Motor neuron (in vitro differentiated cells): ENCODE results near the gene NCKAP5. TPM values are rescaled to one million over a fixed set of nuclear protein-coding genes. Genes with fewer than 3 reads are reported as not detected.

ENCODE experiments used
- ATAC-seq, 8 experiments: fragments of 200-7000 bp; cut with Tn5 transposase; replicated peaks in 6 of 8; 2 replicates each; pipeline ENCODE4 v1.8.0; 2021; ENCODE audit warnings: mild to moderate bottlenecking in 8 of 8, moderate library complexity in 8 of 8
- H3K27ac ChIP-seq, 2 donors: fragments of 250-450 bp; sonication (Bioruptor Pico); 2 replicates each; pipeline ENCODE4 v1.9.0; 2021; ENCODE audit warnings: antibody characterized with exemption in 2 of 2, mild to moderate bottlenecking in 2 of 2, moderate library complexity in 1 of 2
- H3K4me1 ChIP-seq, 2 donors: fragments of 250-450 bp; sonication (Bioruptor Pico); replicated peaks in 1 of 2; 2 replicates each; pipeline ENCODE4 v1.6.1; 2021; ENCODE audit warnings: antibody characterized with exemption in 2 of 2, mild to moderate bottlenecking in 2 of 2, moderate library complexity in 1 of 2
- H3K4me3 ChIP-seq, 5 donors: fragments of 250-450 bp; sonication (Bioruptor Pico); 2 replicates each; pipeline ENCODE4 v1.9.0; 2021; ENCODE audit warnings: antibody characterized with exemption in 5 of 5, mild to moderate bottlenecking in 5 of 5, moderate library complexity in 4 of 5
- WGBS, 10 experiments: fragments of 450-650 bp; shearing (Covaris generic); methylation state at CpG; one replicate each; pipeline ENCODE4 v1.0.0; 2022; 5-methylcytosine and 5-hydroxymethylcytosine counted together
- in situ Hi-C, 9 experiments: fragments of 400-800 bp; cut with MboI; loops; one replicate each; pipeline ENCODE4 v1.15.0; 2021; ENCODE audit warnings: low sequenced_read_pairs in 9 of 9, low pct_unique_long_range_greater_than_20kb in 2 of 9; ENCODE audit not compliant: unreplicated experiment in 9 of 9
- total RNA-seq, 8 experiments: library from RNA; unstranded; fragments of 300-600 nt; gene quantifications; 2 replicates each; pipeline versions ENCODE4 v1.2.3 to v1.2.4, GENCODE V29; 2022

NCKAP5 gene
- total RNA-seq, 8 experiments from 2014 or later = 0.66 to 16.2 (median 5.9) TPM

DNA sequence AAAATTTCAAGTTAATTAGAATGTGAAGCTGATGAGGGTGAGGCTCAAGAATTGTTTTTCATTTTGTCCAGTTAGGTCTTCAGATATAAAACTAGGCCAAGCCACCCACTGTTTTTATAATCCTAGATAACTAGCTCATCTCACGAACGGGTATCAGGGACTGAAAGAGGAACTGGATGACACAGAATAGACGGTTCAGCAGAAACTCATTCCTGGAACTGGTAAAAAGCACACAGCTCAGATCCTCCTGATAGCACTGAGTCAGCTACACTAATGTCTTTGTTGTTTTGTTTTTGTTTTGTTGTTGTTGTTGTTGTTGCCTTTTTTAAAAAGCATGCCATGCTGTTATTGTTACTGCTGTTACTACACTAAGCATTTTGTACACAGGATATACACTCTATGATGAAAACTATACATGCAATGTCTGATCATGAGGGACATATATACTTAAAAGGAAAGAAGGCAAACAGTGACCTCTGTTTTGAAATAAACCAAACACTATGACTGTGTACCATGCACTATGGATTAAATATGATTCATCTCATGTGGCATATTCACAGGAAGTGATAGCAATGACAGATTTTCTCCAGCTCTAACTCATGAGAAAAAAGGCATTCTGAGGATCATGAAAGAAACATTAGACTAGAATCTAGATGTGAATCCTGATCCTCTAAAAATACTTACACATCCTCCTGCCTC is 437.6 kb downstream of the NCKAP5 start:
- ATAC-seq = peak in 1 of 8 experiments; percentile 44
- H3K27ac ChIP-seq = no peak overlapping the region
- no peak overlapping the region for H3K4me3 ChIP-seq
- in situ Hi-C loops = no loop called here
- H3K4me1 ChIP-seq = no peaks in the 10 kb centered on the region
- 42 to 100% (median 92%) methylated on average over 2 to 3 of the region's 3 CpGs; no CpG with 5 or more reads in 4 of the 10 experiments for WGBS, 10 experiments

DNA sequence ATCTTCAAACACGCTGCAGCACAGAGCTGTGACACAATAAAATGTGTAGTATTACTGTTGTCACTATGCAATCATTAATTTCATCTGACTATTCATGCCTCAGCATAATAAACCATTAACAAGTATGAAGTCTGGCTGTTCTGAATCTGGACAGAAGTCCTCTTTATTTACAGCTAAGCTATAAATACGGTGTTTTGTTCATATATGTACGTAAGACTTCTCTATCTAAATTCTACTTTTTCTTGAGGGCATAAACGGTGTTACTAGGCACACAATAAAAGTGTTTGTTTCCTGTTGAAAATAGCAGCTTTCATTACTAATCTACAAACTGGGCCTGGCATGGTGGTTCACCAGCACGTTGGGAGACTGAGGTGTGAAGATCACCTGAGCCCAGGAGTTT is 443.8 kb downstream of the NCKAP5 start:
- H3K4me3 ChIP-seq = no peak overlapping the region
- H3K4me1 ChIP-seq = no peaks in the 10 kb centered on the region
- 55 to 96% (median 88%) methylated on average over 2 to 5 of the region's 5 CpGs; no CpG with 5 or more reads in 1 of the 10 experiments for WGBS, 10 experiments
- H3K27ac ChIP-seq = no peak overlapping the region
- in situ Hi-C loops = no loop called here
- ATAC-seq = no peak

DNA sequence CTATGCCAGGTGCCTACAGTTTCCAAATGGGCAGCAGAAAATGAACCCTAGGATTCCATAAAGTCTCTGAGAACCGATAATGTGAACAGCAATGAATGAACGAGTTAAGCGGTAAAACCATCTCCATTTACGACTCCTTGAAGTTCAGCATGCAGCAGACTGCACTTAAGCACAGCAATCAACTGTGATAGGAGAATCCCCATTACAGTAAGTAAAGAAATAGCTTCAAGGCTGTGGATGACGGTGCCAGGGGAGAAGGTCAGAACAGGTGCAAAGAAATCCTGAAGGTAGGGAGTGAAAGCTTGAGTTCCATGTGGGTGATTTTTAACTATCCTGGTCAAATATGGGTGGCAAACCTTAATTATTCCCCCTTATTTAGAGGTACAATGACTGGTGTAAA is 444.4 kb downstream of the NCKAP5 start:
- in situ Hi-C loops = no loop called here
- no peak for ATAC-seq
- 0 to 100% (median 88%) methylated on average over 1 to 5 of the region's 5 CpGs; no CpG with 5 or more reads in 1 of the 10 experiments for WGBS, 10 experiments
- Histone ChIP-seq H3K27ac (no peak overlapping the region), H3K4me3 (no peak overlapping the region), H3K4me1 (no peaks in the 10 kb centered on the region)

DNA sequence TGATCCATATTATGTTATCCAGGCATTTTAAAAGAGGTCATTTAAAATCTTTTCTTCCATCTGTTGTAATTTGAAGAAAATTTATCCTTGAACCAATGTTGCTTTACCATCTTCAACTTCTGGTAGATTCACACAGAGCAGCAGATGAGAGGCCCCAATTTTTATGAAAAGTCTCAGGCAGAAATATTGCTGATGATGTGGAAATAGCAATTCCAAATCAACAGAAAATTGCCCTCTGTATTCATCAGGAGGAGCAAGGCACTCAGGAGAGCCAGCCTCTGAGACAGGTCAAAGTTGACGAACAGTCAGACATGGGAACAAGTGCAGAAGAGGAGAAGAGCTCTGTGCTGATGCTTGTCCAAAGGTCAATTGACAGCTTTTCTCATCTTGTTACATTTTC is 444.9 kb downstream of the NCKAP5 start:
- WGBS, 10 experiments = 67 to 100% (median 90%) methylated on average over 1 of the region's 1 CpG; no CpG with 5 or more reads in 6 of the 10 experiments
- in situ Hi-C loops = no loop called here
- Histone ChIP-seq H3K4me1 (no peaks in the 10 kb centered on the region), H3K27ac (no peak overlapping the region), H3K4me3 (no peak overlapping the region)
- ATAC-seq = no peak

DNA sequence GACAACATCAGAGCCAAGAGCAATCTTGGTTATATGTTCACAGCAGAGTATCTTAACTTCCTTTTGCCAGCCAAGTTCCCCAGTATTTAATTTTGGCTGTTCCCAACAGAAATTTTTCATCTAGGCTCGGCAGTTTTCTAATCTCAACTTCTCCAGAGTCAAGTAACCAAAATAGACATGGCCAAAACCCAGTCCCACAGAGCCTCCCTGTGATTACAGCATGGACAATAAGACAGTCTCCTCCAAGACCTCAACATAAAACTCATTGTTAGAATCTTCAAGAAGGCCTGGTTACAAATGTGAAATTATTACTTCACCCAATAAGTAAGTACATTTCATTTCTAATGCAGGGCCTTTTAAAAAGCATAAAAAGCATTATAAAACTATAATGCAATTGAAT is 445.7 kb downstream of the NCKAP5 start:
- Histone ChIP-seq H3K27ac (no peak overlapping the region), H3K4me3 (no peak overlapping the region), H3K4me1 (peaks cover 3% of the 10 kb centered on the region in 2 donors)
- WGBS, 10 experiments = 0 to 100% (median 83%) methylated on average over 1 of the region's 1 CpG; no CpG with 5 or more reads in 4 of the 10 experiments
- in situ Hi-C loops = no loop called here
- no peak for ATAC-seq

DNA sequence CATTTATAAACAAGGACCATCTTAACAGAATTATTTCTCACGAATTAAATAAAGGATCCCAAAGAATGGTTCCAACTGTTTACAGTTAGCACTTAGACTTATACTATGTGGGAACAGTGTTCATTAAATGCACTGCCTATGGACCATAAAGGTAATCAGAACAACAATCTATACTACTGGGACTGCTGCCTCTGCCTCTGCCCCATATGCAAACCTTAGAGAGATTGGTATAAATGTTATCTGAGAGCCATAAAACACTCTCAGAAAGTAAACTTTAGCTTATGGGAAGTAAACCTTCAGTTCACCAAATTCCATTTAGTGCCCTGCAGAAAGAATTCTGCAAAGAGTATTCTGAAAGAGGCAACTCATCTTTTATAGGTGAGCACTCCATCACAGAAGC is 448.0 kb downstream of the NCKAP5 start:
- Histone ChIP-seq H3K27ac (no peak overlapping the region), H3K4me1 (peaks cover 3 to 8% of the 10 kb centered on the region in 2 donors), H3K4me3 (no peak overlapping the region)
- in situ Hi-C loops = no loop called here
- 0 to 100% (median 69%) methylated on average over 1 of the region's 1 CpG; no CpG with 5 or more reads in 4 of the 10 experiments for WGBS, 10 experiments
- no peak for ATAC-seq

DNA sequence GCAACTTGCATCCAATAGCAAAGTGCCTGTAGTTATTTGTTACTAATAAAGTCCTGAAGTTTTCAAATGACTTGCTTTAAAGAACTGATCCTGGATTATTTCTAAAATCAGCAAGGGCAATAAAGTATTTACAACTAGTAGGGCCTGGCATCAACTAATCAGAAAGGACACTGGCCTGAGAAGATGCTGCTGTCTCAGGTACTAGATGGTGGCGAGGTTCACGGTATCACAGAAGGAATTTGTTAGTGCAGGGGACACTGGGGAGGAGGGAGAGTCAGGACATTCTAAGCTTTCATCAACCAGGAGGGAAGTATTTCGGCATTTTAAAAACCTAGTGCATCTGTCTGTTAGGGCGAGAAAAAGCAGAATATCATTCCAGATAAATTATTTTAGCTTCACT is 458.1 kb downstream of the NCKAP5 start:
- in situ Hi-C loops = no loop called here
- WGBS, 10 experiments = 51 to 100% (median 90%) methylated on average over 1 to 4 of the region's 4 CpGs; no CpG with 5 or more reads in 1 of the 10 experiments
- Histone ChIP-seq H3K4me1 (peaks cover 0 to 13% of the 10 kb centered on the region in 2 donors), H3K27ac (no peak overlapping the region), H3K4me3 (no peak overlapping the region)
- ATAC-seq = peak in 1 of 8 experiments; percentile 8

DNA sequence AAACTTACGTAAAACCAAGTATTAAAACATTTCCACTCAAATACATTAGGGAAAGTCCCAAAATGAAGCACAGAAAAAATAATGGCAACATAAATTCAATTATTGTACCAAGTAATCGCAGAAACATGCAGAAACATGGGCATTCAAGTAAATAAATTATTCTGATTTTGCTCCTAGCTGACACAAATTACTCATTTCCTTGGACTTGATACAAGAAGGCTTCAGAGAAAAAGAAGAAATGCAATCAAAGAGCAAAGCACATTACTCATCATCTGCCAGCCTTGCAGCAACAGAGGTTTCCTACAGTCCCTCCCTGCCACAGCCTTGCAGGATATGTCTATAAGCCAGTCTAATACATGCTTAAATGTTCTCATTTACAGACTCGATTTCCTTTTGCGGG is 458.5 kb downstream of the NCKAP5 start:
- Histone ChIP-seq H3K4me1 (peaks cover 0 to 13% of the 10 kb centered on the region in 2 donors), H3K27ac (no peak overlapping the region), H3K4me3 (no peak overlapping the region)
- peak in 7 of 8 experiments; percentile 80 to 92 (median 83) for ATAC-seq
- in situ Hi-C loops = no loop called here
- 4 to 100% (median 76%) methylated on average over 1 to 4 of the region's 4 CpGs for WGBS, 10 experiments

DNA sequence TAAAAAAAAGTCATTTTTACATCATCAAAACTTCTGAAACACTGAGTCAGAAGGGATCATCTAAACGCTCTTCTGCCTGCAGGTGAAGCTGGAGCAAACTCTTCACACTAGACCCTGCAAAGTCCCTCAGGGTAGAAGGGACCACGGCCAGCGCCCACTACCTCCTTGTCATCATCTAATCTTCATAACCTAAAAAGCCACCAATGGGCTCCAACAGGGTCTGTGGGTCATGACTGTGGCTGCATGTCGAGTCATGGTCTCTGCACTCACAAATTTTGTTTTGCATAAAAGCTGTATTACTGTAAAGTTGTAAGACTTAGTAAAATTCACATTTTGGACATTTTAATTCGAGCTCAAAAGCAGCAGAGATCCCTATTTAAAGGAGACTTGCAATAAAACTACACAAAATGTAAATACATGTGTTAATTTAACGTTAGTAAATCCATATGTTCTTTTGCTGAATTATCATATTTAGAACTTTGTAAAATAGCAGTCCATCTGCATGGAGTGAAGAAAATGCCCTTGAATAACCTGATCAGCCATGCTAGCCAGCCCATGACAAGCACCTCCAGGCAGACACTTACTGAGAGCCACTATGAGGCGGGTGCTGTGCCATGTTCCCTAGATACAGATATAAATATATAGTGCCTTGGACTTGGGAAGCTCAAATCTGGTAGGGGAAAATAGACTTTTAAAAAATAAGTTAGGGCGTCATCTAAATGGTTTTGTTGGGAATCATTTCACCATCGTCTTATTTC is 461.0 kb downstream of the NCKAP5 start:
- Histone ChIP-seq H3K4me1 (peaks cover 0 to 13% of the 10 kb centered on the region in 2 donors), H3K4me3 (no peak overlapping the region), H3K27ac (no peak overlapping the region)
- WGBS, 10 experiments = 14 to 100% (median 87%) methylated on average over 1 to 7 of the region's 9 CpGs; no CpG with 5 or more reads in 1 of the 10 experiments
- peak in 3 of 8 experiments; percentile 47 to 95 (median 49) for ATAC-seq
- in situ Hi-C loops = no loop called here

DNA sequence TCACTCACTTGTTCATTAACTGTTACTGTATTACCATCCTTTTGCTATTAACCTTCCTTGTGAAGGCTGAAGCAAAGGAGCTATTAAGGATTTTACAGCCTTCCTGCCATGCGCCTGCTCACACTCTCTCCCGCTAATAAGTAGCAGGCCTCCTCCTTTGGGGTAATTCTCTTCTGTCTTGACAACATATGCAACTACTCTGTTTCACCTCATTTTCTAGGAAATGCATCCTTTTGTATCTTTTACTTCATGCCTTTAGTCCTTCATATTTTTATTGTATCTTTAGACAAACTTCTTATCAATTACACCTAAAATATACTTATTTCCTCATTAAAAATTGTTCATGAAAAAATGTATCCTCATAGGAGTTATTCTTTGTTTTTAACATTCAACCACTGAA is 463.4 kb downstream of the NCKAP5 start:
- ATAC-seq = no peak
- Histone ChIP-seq H3K4me1 (peaks cover 0 to 10% of the 10 kb centered on the region in 2 donors), H3K4me3 (no peak overlapping the region), H3K27ac (no peak overlapping the region)
- 67 to 100% (median 92%) methylated on average over 1 to 2 of the region's 2 CpGs; no CpG with 5 or more reads in 2 of the 10 experiments for WGBS, 10 experiments
- in situ Hi-C loops = no loop called here

DNA sequence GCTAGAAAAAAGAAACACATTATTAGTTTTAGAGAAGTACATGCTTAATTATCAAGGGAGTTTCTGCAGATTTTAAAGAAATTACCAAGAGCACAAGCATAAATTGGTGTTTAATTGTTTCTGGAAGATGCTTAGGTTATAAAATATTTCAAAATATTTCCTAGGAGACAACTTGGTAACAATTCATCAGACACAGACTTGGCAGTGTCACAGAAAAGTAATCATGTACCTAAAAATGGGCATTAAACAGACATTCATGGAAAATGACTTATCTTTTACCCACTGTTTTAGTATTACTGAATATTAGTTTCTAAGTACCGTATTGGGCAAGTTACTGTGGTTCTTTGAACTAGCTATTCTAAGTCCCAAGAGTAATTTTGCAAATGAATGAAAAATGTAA is 469.5 kb downstream of the NCKAP5 start:
- in situ Hi-C loops = no loop called here
- WGBS, 10 experiments = 0 to 100% (median 86%) methylated on average over 1 of the region's 1 CpG; no CpG with 5 or more reads in 1 of the 10 experiments
- ATAC-seq = no peak
- H3K4me3 ChIP-seq = no peak overlapping the region
- H3K27ac ChIP-seq = no peak overlapping the region
- H3K4me1 ChIP-seq = no peaks in the 10 kb centered on the region

DNA sequence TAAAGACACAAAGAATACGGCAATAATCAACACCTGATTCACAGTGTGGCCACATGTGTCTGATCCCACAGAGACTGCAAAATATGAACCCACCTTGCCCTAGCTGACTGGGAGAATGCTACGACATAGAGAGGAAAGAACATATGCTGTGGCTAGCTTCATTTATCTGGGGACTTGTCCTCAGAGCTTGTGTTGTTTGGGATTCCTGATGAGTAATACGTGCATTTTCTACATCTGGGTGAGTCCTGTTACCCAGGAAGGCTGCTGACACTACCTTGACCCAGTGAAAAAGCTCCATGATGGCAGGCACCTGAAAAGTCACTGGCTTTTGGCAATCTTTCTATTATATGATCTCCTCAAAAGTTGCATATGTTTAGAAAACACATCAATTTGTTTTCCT is 470.6 kb downstream of the NCKAP5 start:
- WGBS, 10 experiments = 8 to 100% (median 85%) methylated on average over 1 to 3 of the region's 3 CpGs; no CpG with 5 or more reads in 1 of the 10 experiments
- Histone ChIP-seq H3K4me1 (no peaks in the 10 kb centered on the region), H3K27ac (no peak overlapping the region), H3K4me3 (no peak overlapping the region)
- peak in 2 of 8 experiments; percentile 79 to 98 for ATAC-seq
- in situ Hi-C loops = no loop called here

DNA sequence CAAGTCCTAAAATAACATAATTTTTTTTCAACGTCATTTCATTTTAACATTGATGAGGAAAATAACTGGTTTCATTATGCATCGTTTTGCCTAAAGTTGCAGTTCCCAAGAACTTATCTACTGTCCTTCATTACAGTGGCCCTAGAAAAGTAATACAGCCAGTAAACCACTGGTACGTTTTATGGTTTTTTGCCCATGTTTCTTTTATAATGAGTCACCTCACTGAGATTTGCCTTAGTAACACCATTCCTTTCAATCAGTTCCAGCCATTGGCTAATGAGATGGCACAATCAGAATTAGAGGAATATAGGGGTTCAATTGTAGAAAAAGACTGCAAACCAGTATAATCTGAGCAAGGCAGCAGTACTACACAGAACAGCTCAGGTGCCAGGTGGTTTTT is 475.7 kb downstream of the NCKAP5 start:
- Histone ChIP-seq H3K4me1 (no peaks in the 10 kb centered on the region), H3K4me3 (no peak overlapping the region), H3K27ac (no peak overlapping the region)
- no peak for ATAC-seq
- WGBS, 10 experiments = 60 to 100% (median 86%) methylated on average over 1 to 3 of the region's 3 CpGs; no CpG with 5 or more reads in 1 of the 10 experiments
- in situ Hi-C loops = no loop called here
